Peyer's patch (tissue), 4 donors: ENCODE results near the gene ROBO1.

Source experiments
- POLR2A ChIP-seq, 2 donors: fragments of 450-650 bp; IDR thresholded peaks; one replicate each; pipeline ENCODE4 v1.5.1; 2017; ENCODE audit warnings: antibody characterized with exemption in 2 of 2, mild to moderate bottlenecking in 2 of 2, moderate library complexity in 2 of 2
- TF ChIP-seq, protein P1 (sequence below), 6 experiments: fragments of 450-650 bp in 4 of 6; fragments of 200-600 bp in 2 of 6; sonication (generic) in 1 of 6; IDR thresholded peaks; one replicate each; pipeline ENCODE4 v1.5.1; 2017 to 2019; ENCODE audit warnings: antibody characterized with exemption in 6 of 6, mild to moderate bottlenecking in 3 of 6, moderate library complexity in 1 of 6

DNA sequence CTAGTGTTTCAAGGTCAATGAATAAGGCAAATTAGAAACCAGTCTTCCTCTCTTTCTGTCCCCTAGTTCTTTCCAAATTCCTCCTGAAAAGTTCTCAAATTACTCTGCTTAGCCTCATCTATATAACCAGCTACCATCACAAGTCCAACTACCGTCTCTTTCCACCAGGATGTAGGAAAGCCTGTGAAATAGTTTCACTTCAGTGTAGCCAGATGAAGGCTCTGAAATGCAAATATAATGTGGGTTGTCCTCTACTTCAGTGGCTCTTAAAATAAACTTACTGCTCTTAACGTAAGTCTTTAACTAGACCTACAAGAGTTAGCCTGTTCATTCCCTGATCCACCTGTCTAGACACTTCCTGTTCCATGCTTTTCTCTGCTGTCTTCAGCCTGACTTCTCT, 827.7 kb downstream of the ROBO1 start:
- TF ChIP-seq, protein P1, sequence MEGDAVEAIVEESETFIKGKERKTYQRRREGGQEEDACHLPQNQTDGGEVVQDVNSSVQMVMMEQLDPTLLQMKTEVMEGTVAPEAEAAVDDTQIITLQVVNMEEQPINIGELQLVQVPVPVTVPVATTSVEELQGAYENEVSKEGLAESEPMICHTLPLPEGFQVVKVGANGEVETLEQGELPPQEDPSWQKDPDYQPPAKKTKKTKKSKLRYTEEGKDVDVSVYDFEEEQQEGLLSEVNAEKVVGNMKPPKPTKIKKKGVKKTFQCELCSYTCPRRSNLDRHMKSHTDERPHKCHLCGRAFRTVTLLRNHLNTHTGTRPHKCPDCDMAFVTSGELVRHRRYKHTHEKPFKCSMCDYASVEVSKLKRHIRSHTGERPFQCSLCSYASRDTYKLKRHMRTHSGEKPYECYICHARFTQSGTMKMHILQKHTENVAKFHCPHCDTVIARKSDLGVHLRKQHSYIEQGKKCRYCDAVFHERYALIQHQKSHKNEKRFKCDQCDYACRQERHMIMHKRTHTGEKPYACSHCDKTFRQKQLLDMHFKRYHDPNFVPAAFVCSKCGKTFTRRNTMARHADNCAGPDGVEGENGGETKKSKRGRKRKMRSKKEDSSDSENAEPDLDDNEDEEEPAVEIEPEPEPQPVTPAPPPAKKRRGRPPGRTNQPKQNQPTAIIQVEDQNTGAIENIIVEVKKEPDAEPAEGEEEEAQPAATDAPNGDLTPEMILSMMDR (IDR thresholded peaks at IDR 0.05) = no peak
- TF ChIP-seq POLR2A (IDR thresholded peaks at IDR 0.05) = no peak
